Sigmoid colon (tissue), 7 donors: ENCODE measurements around the gene UBR3. TPM values are rescaled to one million over a fixed set of nuclear protein-coding genes. Genes with fewer than 3 reads are reported as not detected.
"Not testable (repeated sequence)": the region's sequence is repeated elsewhere in the genome, so short reads cannot be mapped to it uniquely, and the experiment has no call there.

Experiments
- DNase-seq: peaks from one replicate; pipeline ENCODE4 v3.0.0-alpha.2; 2019
- H3K27ac ChIP-seq, 4 donors: fragments of 200-600 bp; sonication (generic); one replicate each; pipeline ENCODE4 v1.5.1; 2016 to 2019; ENCODE audit warnings: mild to moderate bottlenecking in 1 of 4
- H3K27me3 ChIP-seq, 3 donors: fragments of 200-600 bp; sonication (generic); one replicate each; pipeline ENCODE4 v1.5.1; 2019; ENCODE audit warnings: mild to moderate bottlenecking in 1 of 3
- H3K36me3 ChIP-seq, 4 donors: fragments of 200-600 bp; sonication (generic); one replicate each; pipeline ENCODE4 v1.5.1; 2016 to 2019
- H3K4me1 ChIP-seq, 4 donors: fragments of 200-600 bp; sonication (generic); one replicate each; pipeline ENCODE4 v1.5.1; 2017 to 2019
- H3K4me3 ChIP-seq, 4 donors: fragments of 200-600 bp; sonication (generic); one replicate each; pipeline ENCODE4 v1.5.1; 2017 to 2019; ENCODE audit warnings: mild to moderate bottlenecking in 2 of 4, moderate library complexity in 1 of 4
- H3K9me3 ChIP-seq, 4 donors: fragments of 200-600 bp in 3 of 4; sonication (generic) in 3 of 4; one replicate each; pipeline versions ENCODE4 v1.5.1 to v1.6.1; 2013 to 2019
- CTCF ChIP-seq, 4 experiments: fragments of 450-650 bp in 3 of 4; fragments of 200-600 bp in 1 of 4; IDR thresholded peaks; one replicate each; pipeline ENCODE4 v1.5.1; 2016 to 2019; ENCODE audit warnings: antibody characterized with exemption in 4 of 4, mild to moderate bottlenecking in 3 of 4, moderate library complexity in 2 of 4
- EP300 ChIP-seq, 4 donors: sonication (generic); formaldehyde crosslinking; IDR thresholded peaks; one replicate each; pipeline ENCODE4 v1.6.1; 2017; ENCODE audit warnings: antibody characterized with exemption in 4 of 4
- POLR2A ChIP-seq, 2 donors: fragments of 450-650 bp; IDR thresholded peaks; one replicate each; pipeline ENCODE4 v1.6.1; 2016; ENCODE audit warnings: antibody characterized with exemption in 2 of 2, mild to moderate bottlenecking in 2 of 2, moderate library complexity in 2 of 2
- POLR2AphosphoS5 ChIP-seq, 4 donors: sonication (generic); formaldehyde crosslinking; IDR thresholded peaks; one replicate each; pipeline ENCODE4 v1.6.1; 2017; ENCODE audit warnings: antibody characterized with exemption in 4 of 4
- WGBS, 2 donors: extraction: QIAGEN DNeasy Blood & Tissue Kit; methylation state at CpG; one replicate each; pipeline ENCODE4 v1.1.7; 2013; 5-methylcytosine and 5-hydroxymethylcytosine counted together
- intact Hi-C: fragments of 100-400 bp; cut with DNase I; formaldehyde crosslinking; loops from one replicate; pipeline ENCODE4 v1.15.1; 2023
- polyA plus RNA-seq, 3 donors: library from polyadenylated mRNA; stranded (reverse); fragments of 200-250 nt; gene quantifications; one replicate each; pipeline ENCODE4 v1.2.3, GENCODE V29; 2013
- total RNA-seq, 4 donors: library from RNA; depleted of rRNA; stranded (reverse); fragments of >200 nt; gene quantifications; one replicate each; pipeline ENCODE4 v1.1.0, GENCODE V29; 2016
- donor health status: healthy with polysubstance abuse.
- donor health status: Bipolar disorder and iron deficiency.
- donor health status: healthy.

UBR3 gene
- total and polyA plus RNA-seq, 7 donors = 4.2 to 101 (median 63.3) TPM

GRCh38 chr2:169946092-169946491 lies 118.8 kb downstream of the UBR3 start:
- DNase-seq = no peak
- WGBS, 2 donors = 95 to 97% methylated on average over 2 of the region's 2 CpGs
- intact Hi-C loops = no loop called here
- peaks cover 0 to 59% (median 6%) of the 10 kb centered on the region in 4 donors for H3K36me3 ChIP-seq
- H3K27ac ChIP-seq = no peak overlapping the region
- TF ChIP-seq EP300 (IDR thresholded peaks at IDR 0.05) = no peak
- TF ChIP-seq POLR2AphosphoS5 (IDR thresholded peaks at IDR 0.05) = no peak
- TF ChIP-seq CTCF (IDR thresholded peaks at IDR 0.05) = no peak
- no peak for TF ChIP-seq POLR2A (IDR thresholded peaks at IDR 0.05)
- no peaks in the 10 kb centered on the region for H3K4me1 ChIP-seq
- no peaks in the 10 kb centered on the region for H3K27me3 ChIP-seq
- no peak overlapping the region for H3K4me3 ChIP-seq
- no peaks in the 10 kb centered on the region for H3K9me3 ChIP-seq

- peaks cover 0 to 54% (median 6%) of the 10 kb centered on the region in 4 donors for H3K36me3 ChIP-seq
- 94 to 100% methylated on average over 1 of the region's 1 CpG for WGBS, 2 donors
- TF ChIP-seq POLR2AphosphoS5 (IDR thresholded peaks at IDR 0.05) (no peak), CTCF (IDR thresholded peaks at IDR 0.05) (no peak), POLR2A (IDR thresholded peaks at IDR 0.05) (no peak), EP300 (IDR thresholded peaks at IDR 0.05) (no peak)
- no peaks in the 10 kb centered on the region for H3K4me1 ChIP-seq
- H3K4me3 ChIP-seq = no peak overlapping the region
- no peaks in the 10 kb centered on the region for H3K9me3 ChIP-seq
- no peak overlapping the region for H3K27ac ChIP-seq
- DNase-seq = no peak
- no peaks in the 10 kb centered on the region for H3K27me3 ChIP-seq
- intact Hi-C loops = no loop called here
Measured at GRCh38 chr2:169946546-169946945, 119.3 kb downstream of the UBR3 start.

GRCh38 chr2:169955940-169956339 lies 128.7 kb downstream of the UBR3 start:
- no peaks in the 10 kb centered on the region for H3K4me1 ChIP-seq
- TF ChIP-seq POLR2A (IDR thresholded peaks at IDR 0.05) (no peak), POLR2AphosphoS5 (IDR thresholded peaks at IDR 0.05) (no peak), EP300 (IDR thresholded peaks at IDR 0.05) (no peak), CTCF (IDR thresholded peaks at IDR 0.05) (no peak)
- H3K4me3 ChIP-seq = no peak overlapping the region
- H3K9me3 ChIP-seq = no peaks in the 10 kb centered on the region
- intact Hi-C loops = no loop called here
- H3K27me3 ChIP-seq = no peaks in the 10 kb centered on the region
- no peak overlapping the region for H3K27ac ChIP-seq
- no peak for DNase-seq
- H3K36me3 ChIP-seq = peaks cover 0 to 27% (median 11%) of the 10 kb centered on the region in 4 donors

- H3K27ac ChIP-seq, H3K27me3 ChIP-seq, H3K9me3 ChIP-seq, intact Hi-C loops, H3K4me3 ChIP-seq, H3K4me1 ChIP-seq, DNase-seq: not testable (repeated sequence)
- H3K36me3 ChIP-seq = peaks cover 0 to 39% (median 11%) of the 10 kb centered on the region in 4 donors
- WGBS, 2 donors = 96 to 98% methylated on average over 5 of the region's 5 CpGs
Measured at GRCh38 chr2:169957219-169957618, 130.0 kb downstream of the UBR3 start.

GRCh38 chr2:169961911-169962310 lies 134.7 kb downstream of the UBR3 start:
- TF ChIP-seq EP300 (IDR thresholded peaks at IDR 0.05) (no peak), CTCF (IDR thresholded peaks at IDR 0.05) (no peak), POLR2AphosphoS5 (IDR thresholded peaks at IDR 0.05) (no peak), POLR2A (IDR thresholded peaks at IDR 0.05) (no peak)
- Histone ChIP-seq H3K27ac (no peak overlapping the region), H3K9me3 (no peaks in the 10 kb centered on the region), H3K4me3 (no peak overlapping the region), H3K27me3 (no peaks in the 10 kb centered on the region), H3K36me3 (peaks cover 0 to 56% (median 11%) of the 10 kb centered on the region in 4 donors), H3K4me1 (peaks cover 0 to 13% (median 9%) of the 10 kb centered on the region in 4 donors)
- WGBS, 2 donors = 86 to 87% methylated on average over 4 of the region's 4 CpGs
- intact Hi-C loops = no loop called here
- peak; percentile 72 for DNase-seq
